Neural cell (in vitro differentiated cells): ENCODE data around the gene F7.

Experiments
- CTCF ChIP-seq: fragments of 450-650 bp; IDR thresholded peaks from 2 replicates; pipeline ENCODE4 v1.5.1; 2014; ENCODE audit warnings: antibody characterized with exemption, mild to moderate bottlenecking, moderate library complexity; ENCODE audit not compliant: poor library complexity, severe bottlenecking
- EP300 ChIP-seq: fragments of 450-650 bp; conservative IDR thresholded peaks from 2 replicates; pipeline ENCODE4 v1.6.1; 2014; ENCODE audit warnings: antibody characterized with exemption, mild to moderate bottlenecking, moderate library complexity; ENCODE audit not compliant: poor library complexity, severe bottlenecking
- TAF1 ChIP-seq: IDR thresholded peaks from 2 replicates; pipeline ENCODE4 v1.6.1; 2012; ENCODE audit warnings: low read depth

GRCh38 chr13:113148940-113149503, 43.4 kb downstream of the F7 start:
- TF ChIP-seq CTCF, result no peak
- no peak for TF ChIP-seq TAF1
- TF ChIP-seq EP300, result no peak
